Karpas-422 (cell line): ENCODE data around the gene SIGLEC14. TPM values are rescaled to one million over a fixed set of nuclear protein-coding genes. Genes with fewer than 3 reads are reported as not detected.

Experiments
- DNase-seq: peaks from one replicate; pipeline ENCODE4 v3.0.0-alpha.2; 2015
- H2AFZ ChIP-seq: fragments of 200-600 bp; sonication (generic); 2 replicates; pipeline ENCODE4 v1.6.1; 2014; ENCODE audit warnings: antibody characterized with exemption, low read length, mixed read lengths
- H3K27ac ChIP-seq: fragments of 200-600 bp; sonication (generic); 2 replicates; pipeline ENCODE4 v1.5.1; 2014; ENCODE audit warnings: mild to moderate bottlenecking, low read length, moderate library complexity
- H3K27me3 ChIP-seq: fragments of 200-600 bp; sonication (generic); 2 replicates; pipeline ENCODE4 v1.6.1; 2014; ENCODE audit warnings: low read length, mixed read lengths
- H3K36me3 ChIP-seq: fragments of 200-600 bp; sonication (generic); 2 replicates; pipeline ENCODE4 v1.6.1; 2014; ENCODE audit warnings: low read length, mixed read lengths; ENCODE audit not compliant: insufficient read depth
- H3K4me1 ChIP-seq: fragments of 200-600 bp; sonication (generic); 2 replicates; pipeline ENCODE4 v1.6.1; 2014; ENCODE audit warnings: mild to moderate bottlenecking, low read length, mixed read lengths
- H3K4me2 ChIP-seq: fragments of 200-600 bp; sonication (generic); 2 replicates; pipeline ENCODE4 v1.6.1; 2014; ENCODE audit warnings: low read length, low read depth, mild to moderate bottlenecking; ENCODE audit not compliant: poor library complexity, severe bottlenecking
- H3K4me3 ChIP-seq: fragments of 200-600 bp; sonication (generic); 2 replicates; pipeline ENCODE4 v1.5.1; 2014; ENCODE audit warnings: mild to moderate bottlenecking, antibody characterized with exemption, low read length, mixed read lengths
- H3K79me2 ChIP-seq: fragments of 200-600 bp; sonication (generic); 2 replicates; pipeline ENCODE4 v1.6.1; 2014; ENCODE audit warnings: mild to moderate bottlenecking, low read length, mixed read lengths
- H3K9ac ChIP-seq: fragments of 200-600 bp; sonication (generic); 2 replicates; pipeline ENCODE4 v1.6.0; 2014; ENCODE audit warnings: low read length
- H3K9me2 ChIP-seq: fragments of 200-600 bp; sonication (generic), shearing (Covaris generic); replicated peaks from 2 replicates; pipeline ENCODE4 v1.6.0; 2014; ENCODE audit warnings: mild to moderate bottlenecking, low read length, moderate library complexity; ENCODE audit not compliant: insufficient read depth
- H3K9me3 ChIP-seq: fragments of 300-700, 200-600 bp; sonication (generic); 2 replicates; pipeline ENCODE4 v1.6.1; 2014; ENCODE audit warnings: low read length, mixed read lengths
- H4K20me1 ChIP-seq: fragments of 200-600 bp; sonication (generic); 2 replicates; pipeline ENCODE4 v1.6.1; 2014; ENCODE audit warnings: mild to moderate bottlenecking, antibody characterized with exemption, low read length, low read depth; ENCODE audit not compliant: insufficient read depth
- total RNA-seq: library from RNA; depleted of rRNA; stranded (reverse); fragments of >200 nt; shearing (Covaris generic); gene quantifications from 2 replicates; pipeline ENCODE4 v1.2.3, GENCODE V29; 2014; ENCODE audit warnings: low replicate concordance

The SIGLEC14 gene
- total RNA-seq, 1 experiment from 2014 or later: 1.0 TPM

DNA sequence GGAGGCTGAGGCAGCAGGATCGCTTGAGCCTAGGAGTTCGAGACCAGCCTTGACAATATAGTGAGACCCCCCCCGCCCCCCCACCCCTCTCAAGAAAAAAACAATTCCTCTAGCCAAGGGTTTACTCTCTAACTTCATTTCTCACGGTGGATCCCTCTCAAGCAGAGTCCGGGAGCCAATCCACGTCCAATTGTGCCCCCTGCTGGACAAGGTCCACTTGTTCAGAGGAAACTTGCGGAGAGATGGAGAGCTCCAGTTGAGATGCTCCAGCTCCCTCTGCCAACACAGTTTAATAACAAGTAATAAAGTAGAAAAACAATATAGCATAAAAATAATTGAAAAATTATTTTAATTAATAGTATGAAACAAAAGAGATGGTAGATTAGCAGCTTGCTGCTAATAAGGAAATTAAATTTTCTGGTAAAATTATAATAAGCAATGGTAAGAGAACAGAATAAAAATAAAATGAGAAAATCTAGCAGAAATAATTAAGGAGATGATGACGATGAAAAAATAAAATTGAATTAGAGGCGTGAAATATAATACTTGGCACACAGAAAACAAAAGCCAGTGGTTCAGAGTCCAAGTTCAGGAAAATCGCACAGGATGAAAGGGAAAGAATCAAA is 14.5 kb upstream of the SIGLEC14 start:
- H3K9ac ChIP-seq: no peak overlapping the region
- H3K9me3 ChIP-seq: no peaks in the 10 kb centered on the region
- no peak overlapping the region for H3K4me2 ChIP-seq
- H3K27ac ChIP-seq: no peak overlapping the region
- H3K27me3 ChIP-seq: no peaks in the 10 kb centered on the region
- no peaks in the 10 kb centered on the region for H3K79me2 ChIP-seq
- H4K20me1 ChIP-seq: no peaks in the 10 kb centered on the region
- H3K4me1 ChIP-seq: peaks cover 10% of the 10 kb centered on the region; the same call in 1 of the 2 replicates
- no peak overlapping the region for H3K4me3 ChIP-seq
- peak; percentile 94 for DNase-seq
- H3K36me3 ChIP-seq: no peaks in the 10 kb centered on the region
- no peak overlapping the region for H2AFZ ChIP-seq
- no peaks in the 10 kb centered on the region for H3K9me2 ChIP-seq

- no peaks in the 10 kb centered on the region for H3K27me3 ChIP-seq
- H3K4me2 ChIP-seq: no peak overlapping the region
- H3K36me3 ChIP-seq: no peaks in the 10 kb centered on the region
- H3K9me3 ChIP-seq: no peaks in the 10 kb centered on the region
- no peak overlapping the region for H3K4me3 ChIP-seq
- peaks cover 22% of the 10 kb centered on the region for H3K4me1 ChIP-seq
- no peak overlapping the region for H3K27ac ChIP-seq
- H2AFZ ChIP-seq: no peak overlapping the region
- H4K20me1 ChIP-seq: no peaks in the 10 kb centered on the region
- H3K9me2 ChIP-seq: no peaks in the 10 kb centered on the region
- DNase-seq: no peak
- no peak overlapping the region for H3K9ac ChIP-seq
- H3K79me2 ChIP-seq: no peaks in the 10 kb centered on the region
Measured at GRCh38 chr19:51654783-51655182, 8.2 kb upstream of the SIGLEC14 start.

DNA sequence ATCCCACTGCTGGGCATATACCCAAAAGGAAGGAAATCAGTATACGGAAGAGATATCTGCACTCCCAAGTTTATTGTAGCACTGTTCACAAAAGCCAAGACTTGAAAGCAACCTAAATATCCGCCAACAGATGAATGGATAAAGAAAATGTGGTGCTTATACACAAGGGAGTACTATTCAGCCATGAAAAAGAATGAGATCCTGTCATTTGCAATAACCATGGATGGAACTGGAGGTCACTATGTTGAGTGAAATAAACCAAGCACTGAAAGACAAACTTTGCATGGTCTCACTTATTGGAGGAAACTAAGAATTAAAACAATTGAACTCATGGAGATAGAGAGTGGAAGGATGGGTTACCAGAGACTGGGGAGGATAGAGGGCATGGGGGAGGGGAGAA is 6.5 kb upstream of the SIGLEC14 start:
- no peaks in the 10 kb centered on the region for H3K9me3 ChIP-seq
- no peak overlapping the region for H3K4me2 ChIP-seq
- H2AFZ ChIP-seq: no peak overlapping the region
- H3K4me3 ChIP-seq: no peak overlapping the region
- H4K20me1 ChIP-seq: no peaks in the 10 kb centered on the region
- no peaks in the 10 kb centered on the region for H3K36me3 ChIP-seq
- H3K27ac ChIP-seq: no peak overlapping the region
- H3K79me2 ChIP-seq: no peaks in the 10 kb centered on the region
- peaks cover 20% of the 10 kb centered on the region for H3K4me1 ChIP-seq
- no peak for DNase-seq
- H3K9ac ChIP-seq: no peak overlapping the region
- H3K9me2 ChIP-seq: no peaks in the 10 kb centered on the region
- no peaks in the 10 kb centered on the region for H3K27me3 ChIP-seq

- H2AFZ ChIP-seq: no peak overlapping the region
- peaks cover 18% of the 10 kb centered on the region for H3K4me1 ChIP-seq
- no peak overlapping the region for H3K4me2 ChIP-seq
- H3K79me2 ChIP-seq: no peaks in the 10 kb centered on the region
- no peaks in the 10 kb centered on the region for H3K9me2 ChIP-seq
- no peak overlapping the region for H3K9ac ChIP-seq
- DNase-seq: no peak
- no peaks in the 10 kb centered on the region for H3K36me3 ChIP-seq
- no peaks in the 10 kb centered on the region for H3K9me3 ChIP-seq
- H3K27me3 ChIP-seq: no peaks in the 10 kb centered on the region
- H3K27ac ChIP-seq: no peak overlapping the region
- no peak overlapping the region for H3K4me3 ChIP-seq
- H4K20me1 ChIP-seq: no peaks in the 10 kb centered on the region
Measured at GRCh38 chr19:51652266-51652665, 5.6 kb upstream of the SIGLEC14 start.

- H3K4me1 ChIP-seq: peaks cover 12% of the 10 kb centered on the region
- no peak overlapping the region for H2AFZ ChIP-seq
- H3K36me3 ChIP-seq: no peaks in the 10 kb centered on the region
- H3K4me2 ChIP-seq: peak overlapping the region; percentile 32
- no peaks in the 10 kb centered on the region for H4K20me1 ChIP-seq
- H3K9ac ChIP-seq: no peak overlapping the region
- no peak overlapping the region for H3K4me3 ChIP-seq
- DNase-seq: peak; percentile 74
- no peaks in the 10 kb centered on the region for H3K9me3 ChIP-seq
- H3K27me3 ChIP-seq: no peaks in the 10 kb centered on the region
- H3K79me2 ChIP-seq: no peaks in the 10 kb centered on the region
- H3K27ac ChIP-seq: no peak overlapping the region
- H3K9me2 ChIP-seq: no peaks in the 10 kb centered on the region
Measured at GRCh38 chr19:51651216-51651846, 4.7 kb upstream of the SIGLEC14 start.

GRCh38 chr19:51647318-51647717 is 693 bp upstream of the SIGLEC14 start:
- no peaks in the 10 kb centered on the region for H3K36me3 ChIP-seq
- DNase-seq: no peak
- no peak overlapping the region for H3K9ac ChIP-seq
- no peak overlapping the region for H2AFZ ChIP-seq
- H3K4me1 ChIP-seq: peaks cover 12% of the 10 kb centered on the region
- no peak overlapping the region for H3K4me3 ChIP-seq
- H3K79me2 ChIP-seq: no peaks in the 10 kb centered on the region
- H3K27me3 ChIP-seq: no peaks in the 10 kb centered on the region
- no peaks in the 10 kb centered on the region for H3K9me3 ChIP-seq
- H3K27ac ChIP-seq: no peak overlapping the region
- no peak overlapping the region for H3K4me2 ChIP-seq
- H3K9me2 ChIP-seq: no peaks in the 10 kb centered on the region
- H4K20me1 ChIP-seq: no peaks in the 10 kb centered on the region

GRCh38 chr19:51644636-51645271 is 1.9 kb downstream of the SIGLEC14 start:
- H3K4me1 ChIP-seq: no peaks in the 10 kb centered on the region
- no peak overlapping the region for H2AFZ ChIP-seq
- no peaks in the 10 kb centered on the region for H3K9me2 ChIP-seq
- no peak overlapping the region for H3K4me3 ChIP-seq
- H4K20me1 ChIP-seq: no peaks in the 10 kb centered on the region
- no peaks in the 10 kb centered on the region for H3K79me2 ChIP-seq
- no peaks in the 10 kb centered on the region for H3K36me3 ChIP-seq
- no peak overlapping the region for H3K27ac ChIP-seq
- DNase-seq: peak; percentile 55
- no peaks in the 10 kb centered on the region for H3K27me3 ChIP-seq
- H3K9ac ChIP-seq: no peak overlapping the region
- no peaks in the 10 kb centered on the region for H3K9me3 ChIP-seq
- H3K4me2 ChIP-seq: no peak overlapping the region

- no peaks in the 10 kb centered on the region for H3K9me2 ChIP-seq
- no peak overlapping the region for H3K4me2 ChIP-seq
- no peaks in the 10 kb centered on the region for H3K79me2 ChIP-seq
- peaks cover 7% of the 10 kb centered on the region for H3K9me3 ChIP-seq
- H3K4me3 ChIP-seq: no peak overlapping the region
- no peak overlapping the region for H3K9ac ChIP-seq
- no peak overlapping the region for H2AFZ ChIP-seq
- H3K27ac ChIP-seq: no peak overlapping the region
- H3K4me1 ChIP-seq: no peaks in the 10 kb centered on the region
- no peaks in the 10 kb centered on the region for H3K36me3 ChIP-seq
- no peak for DNase-seq
- no peaks in the 10 kb centered on the region for H4K20me1 ChIP-seq
- H3K27me3 ChIP-seq: peaks cover 3% of the 10 kb centered on the region; the same call in 1 of the 2 replicates
Measured at GRCh38 chr19:51641648-51642047, 5.0 kb downstream of the SIGLEC14 start.
